GM10266 (cell line): ENCODE results near the gene MAP3K3.

Experiments
- DNase-seq: peaks from one replicate; pipeline ENCODE4 v3.0.0; 2012; ENCODE audit errors: extremely low spot score
- TF ChIP-seq, protein P1 (sequence below): IDR thresholded peaks from 2 replicates; pipeline ENCODE4 v1.5.1; 2012; ENCODE audit warnings: mild to moderate bottlenecking, low read depth; ENCODE audit not compliant: control insufficient read depth, insufficient read depth; ENCODE audit errors: missing control alignments

MAP3K3 gene

DNA sequence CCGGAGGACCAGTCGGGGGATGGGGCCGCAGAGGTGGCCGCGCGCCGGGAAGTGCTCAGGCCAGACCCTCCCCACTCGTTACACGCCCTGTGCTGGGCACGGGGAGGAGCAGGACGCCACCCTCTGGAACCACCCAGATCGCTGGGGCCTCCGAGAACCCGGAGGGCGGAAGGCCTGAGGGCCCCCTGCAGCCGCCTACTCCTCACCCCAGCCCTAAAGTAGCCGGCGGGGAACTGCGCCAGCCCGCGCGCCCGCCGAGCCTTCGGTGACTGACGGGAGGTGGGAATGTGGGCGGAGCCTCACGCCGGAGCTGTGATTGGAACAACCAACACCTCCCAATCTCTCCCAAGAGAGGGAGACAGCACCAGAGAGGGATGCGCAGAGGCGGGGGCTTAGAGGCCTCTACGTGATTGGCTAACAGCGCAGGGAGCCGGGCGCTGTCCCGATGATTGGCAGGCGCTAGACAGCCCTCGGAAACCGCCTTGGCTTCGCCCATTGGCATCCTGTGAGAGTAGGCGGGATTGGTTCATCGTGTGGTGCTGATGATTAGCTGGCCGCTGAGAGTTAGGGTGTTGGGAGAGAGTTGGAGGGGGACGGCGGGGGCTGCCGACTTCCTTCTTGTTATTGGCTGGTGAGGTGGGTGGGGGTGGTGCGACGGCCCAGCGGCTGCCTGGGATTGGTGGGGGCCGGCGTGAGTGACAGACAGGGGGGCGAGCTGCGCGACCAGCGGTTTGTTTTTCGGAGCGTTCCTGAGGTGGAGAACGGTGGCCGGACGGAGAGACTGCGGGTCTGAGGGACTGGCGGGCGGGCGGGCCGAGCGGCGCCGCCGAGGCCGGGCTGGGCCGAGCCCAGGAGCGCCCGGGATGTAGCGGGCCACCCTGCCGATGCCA, at the start of gene MAP3K3:
MAP3K3 (plus strand) TSS at position 734 of the 890 bp plus-strand sequence. CDS start 343 bp downstream, outside the sequence.
- TF ChIP-seq, protein P1, sequence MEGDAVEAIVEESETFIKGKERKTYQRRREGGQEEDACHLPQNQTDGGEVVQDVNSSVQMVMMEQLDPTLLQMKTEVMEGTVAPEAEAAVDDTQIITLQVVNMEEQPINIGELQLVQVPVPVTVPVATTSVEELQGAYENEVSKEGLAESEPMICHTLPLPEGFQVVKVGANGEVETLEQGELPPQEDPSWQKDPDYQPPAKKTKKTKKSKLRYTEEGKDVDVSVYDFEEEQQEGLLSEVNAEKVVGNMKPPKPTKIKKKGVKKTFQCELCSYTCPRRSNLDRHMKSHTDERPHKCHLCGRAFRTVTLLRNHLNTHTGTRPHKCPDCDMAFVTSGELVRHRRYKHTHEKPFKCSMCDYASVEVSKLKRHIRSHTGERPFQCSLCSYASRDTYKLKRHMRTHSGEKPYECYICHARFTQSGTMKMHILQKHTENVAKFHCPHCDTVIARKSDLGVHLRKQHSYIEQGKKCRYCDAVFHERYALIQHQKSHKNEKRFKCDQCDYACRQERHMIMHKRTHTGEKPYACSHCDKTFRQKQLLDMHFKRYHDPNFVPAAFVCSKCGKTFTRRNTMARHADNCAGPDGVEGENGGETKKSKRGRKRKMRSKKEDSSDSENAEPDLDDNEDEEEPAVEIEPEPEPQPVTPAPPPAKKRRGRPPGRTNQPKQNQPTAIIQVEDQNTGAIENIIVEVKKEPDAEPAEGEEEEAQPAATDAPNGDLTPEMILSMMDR = peak; percentile 4
- peak; percentile 99 for DNase-seq

GRCh38 chr17:63573634-63574033, 48.6 kb upstream of the MAP3K3 start:
- DNase-seq = no peak
- TF ChIP-seq, protein P1 = no peak

DNA sequence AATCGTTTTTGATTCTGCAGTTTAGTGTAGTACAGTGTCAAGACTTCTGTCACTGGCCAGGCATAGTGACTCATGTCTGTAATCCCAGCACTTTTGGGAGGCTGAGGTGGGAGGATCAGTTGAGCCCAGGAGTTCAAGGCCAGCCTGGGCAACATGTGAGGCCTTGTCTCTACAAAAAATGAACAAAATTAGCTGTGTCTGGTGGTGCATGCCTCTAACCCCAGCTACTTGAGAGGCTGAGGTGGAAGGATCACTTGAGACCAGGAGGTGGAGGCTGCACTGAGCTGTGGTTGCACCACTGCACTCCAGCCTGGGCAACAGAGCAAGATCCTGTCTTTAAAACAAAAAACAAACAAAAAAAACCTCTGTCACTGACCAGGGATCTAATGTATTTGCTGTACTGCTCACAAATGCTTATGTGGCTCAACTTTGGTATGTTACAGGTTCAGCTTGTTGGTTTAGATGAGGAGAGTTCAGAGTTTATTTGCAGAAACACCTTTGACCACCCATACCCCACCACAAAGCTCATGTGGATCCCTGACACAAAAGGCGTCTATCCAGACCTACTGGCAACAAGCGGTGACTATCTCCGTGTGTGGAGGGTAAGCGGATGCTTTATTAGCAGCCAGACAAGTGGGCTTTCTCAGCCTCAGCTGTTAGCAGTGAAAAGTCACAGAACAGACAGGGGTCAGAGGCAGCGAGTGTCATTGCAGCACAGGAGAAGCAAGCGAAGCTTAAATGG, 44.0 kb upstream of the MAP3K3 start:
- TF ChIP-seq, protein P1 = no peak
- no peak for DNase-seq

DNA sequence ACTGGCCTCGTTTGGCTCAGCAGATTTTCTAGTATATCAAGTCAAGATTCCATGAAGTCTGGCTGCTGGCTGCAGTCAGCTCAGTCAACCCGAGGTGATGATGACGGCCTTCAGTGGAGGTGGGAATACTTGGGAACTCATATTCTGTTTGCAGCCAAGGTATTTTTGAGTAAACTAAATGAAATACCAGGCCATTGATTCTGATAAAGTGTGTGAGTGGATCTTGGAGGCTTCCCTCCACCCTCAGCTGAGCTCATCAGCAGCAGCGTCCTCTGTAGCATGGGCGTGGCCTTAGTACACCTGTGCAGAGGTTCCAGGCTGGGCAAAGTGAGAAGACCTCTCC, 43.5 kb upstream of the MAP3K3 start:
- TF ChIP-seq, protein P1 = no peak
- no peak for DNase-seq

DNA sequence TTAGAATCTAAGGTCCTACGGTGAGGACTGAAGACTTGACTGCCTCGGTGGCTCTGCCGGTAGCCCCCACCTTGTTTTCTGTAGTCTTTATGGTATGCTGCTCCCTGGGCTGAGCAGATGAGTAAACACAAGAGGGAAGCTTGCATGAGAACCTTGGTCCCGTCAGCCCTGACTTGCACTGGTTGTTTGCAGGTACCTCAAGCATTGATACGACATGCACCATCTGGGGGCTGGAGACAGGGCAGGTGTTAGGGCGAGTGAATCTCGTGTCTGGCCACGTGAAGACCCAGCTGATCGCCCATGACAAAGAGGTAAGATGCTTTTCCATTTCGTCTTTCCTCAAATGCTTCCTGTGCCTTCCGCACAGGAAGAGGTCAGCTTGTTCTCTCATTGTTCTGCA, 42.6 kb upstream of the MAP3K3 start:
- TF ChIP-seq, protein P1 = no peak
- DNase-seq = no peak

DNA sequence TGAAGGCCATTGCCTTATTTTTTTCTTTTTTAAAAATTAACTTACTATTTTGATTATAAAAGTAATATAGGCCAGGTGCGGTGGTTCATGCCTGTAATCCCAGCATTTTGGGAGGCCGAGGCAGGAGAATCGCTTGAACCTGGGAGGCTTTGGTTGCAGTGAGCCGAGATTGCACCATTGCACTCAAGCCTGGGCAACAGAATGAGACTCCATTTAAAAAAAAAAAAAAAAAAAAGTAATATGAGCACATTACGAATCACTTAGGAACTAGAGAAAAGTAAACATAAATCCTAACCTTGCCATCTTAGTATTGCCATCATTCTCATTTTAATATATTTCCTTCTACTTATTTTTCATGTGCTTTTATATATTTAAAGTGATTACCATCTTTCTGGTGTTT, 34.4 kb upstream of the MAP3K3 start:
- DNase-seq = no peak
- TF ChIP-seq, protein P1 = no peak

- TF ChIP-seq, protein P1 = no peak
Observed at GRCh38 chr17:63588797-63589196, 33.4 kb upstream of the MAP3K3 start.

More at GRCh38 chr17:63588797-63589196, 33.4 kb upstream of the MAP3K3 start:
- no peak for DNase-seq
